NCI-H1105 (cell line): ENCODE measurements around the gene REPS2.

Experiments
- DNase-seq: peaks from one replicate; lab custom pipeline; 2025; lab: John Stamatoyannopoulos, UW

Gene REPS2

DNA sequence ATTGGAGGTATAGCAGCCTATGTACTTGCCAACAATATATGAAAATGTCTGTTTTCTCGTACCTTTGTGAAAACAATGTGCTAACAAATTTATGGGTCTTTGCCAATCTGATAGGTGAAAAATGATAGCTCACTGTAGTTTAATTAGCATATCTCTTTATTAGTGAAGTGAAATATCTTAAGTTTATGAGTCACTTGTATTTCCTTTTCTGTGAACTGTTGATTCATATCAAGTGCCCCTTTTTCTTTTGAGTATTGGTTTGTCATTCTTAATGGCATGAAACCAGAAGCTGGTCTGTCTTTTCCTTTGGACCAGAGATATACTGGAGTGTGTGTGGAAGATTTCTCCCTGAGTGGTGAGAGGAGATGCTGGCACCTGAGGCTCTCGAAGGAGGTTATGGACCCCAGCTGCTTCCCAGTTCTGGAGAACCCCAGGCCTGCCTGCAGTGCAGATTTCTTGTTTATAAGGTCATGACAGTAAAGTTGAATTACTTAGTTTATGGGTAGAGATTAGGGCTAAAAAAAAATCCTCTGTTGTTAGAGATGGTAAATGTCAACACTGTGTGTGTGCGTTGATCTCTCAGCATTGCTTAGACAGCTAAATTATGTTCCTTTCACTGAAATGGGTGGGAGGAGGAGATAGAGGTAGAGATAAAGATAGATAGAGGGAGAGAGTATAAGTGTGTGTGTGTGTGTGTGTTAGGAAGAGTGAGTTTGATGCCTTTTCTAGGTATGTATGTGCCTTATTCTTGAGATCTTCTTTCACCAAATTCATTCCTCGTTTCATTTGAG, 89.9 kb downstream of the REPS2 start:
- no peak for DNase-seq

DNA sequence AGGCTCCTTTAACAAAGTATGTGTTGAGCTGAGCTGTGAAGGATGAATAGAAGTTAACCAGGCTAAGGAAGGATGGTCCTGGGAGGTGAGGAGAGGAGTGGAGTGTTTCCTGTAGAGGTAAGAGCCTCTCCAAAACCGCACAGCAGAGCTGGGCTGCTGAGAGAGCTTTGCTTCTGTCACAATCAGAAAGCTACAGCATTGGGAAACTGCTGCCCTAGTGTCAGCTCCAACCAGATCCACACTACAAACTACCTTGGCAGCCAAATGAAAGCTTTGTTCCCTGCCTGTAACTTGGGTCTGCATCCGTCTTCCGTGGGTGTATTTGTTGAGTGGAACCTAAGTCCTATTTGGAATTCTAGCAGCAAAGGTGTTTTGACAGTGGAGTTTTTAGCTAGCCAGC, 91.8 kb downstream of the REPS2 start:
- DNase-seq: no peak

GRCh38 chrX:17038681-17039161, 92.3 kb downstream of the REPS2 start:
- DNase-seq: no peak

- DNase-seq: no peak
These were observed 93.4 kb downstream of the REPS2 start for GRCh38 chrX:17039826-17040225.

- no peak for DNase-seq
These were observed 94.3 kb downstream of the REPS2 start for GRCh38 chrX:17040711-17041110.

GRCh38 chrX:17042037-17042436, 95.6 kb downstream of the REPS2 start:
- no peak for DNase-seq

GRCh38 chrX:17046478-17047097, 100.1 kb downstream of the REPS2 start:
- DNase-seq: peak; percentile 60

DNA sequence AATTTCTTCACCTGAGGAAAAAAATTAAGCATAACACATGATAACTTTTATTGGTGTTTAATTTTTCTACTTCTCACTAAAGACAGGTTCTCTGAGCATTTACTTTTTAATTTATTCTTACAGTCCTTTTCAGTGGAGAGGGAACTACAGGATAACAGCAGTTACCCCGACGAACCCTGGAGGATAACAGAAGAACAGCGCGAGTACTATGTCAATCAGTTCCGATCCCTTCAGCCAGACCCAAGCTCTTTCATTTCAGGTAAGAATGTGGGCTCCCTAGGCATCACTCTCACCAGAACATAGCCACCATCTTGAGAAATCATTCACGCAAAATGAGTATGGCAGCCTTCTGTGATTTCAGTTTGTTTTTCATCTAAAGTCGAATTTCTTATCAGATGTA, 100.8 kb downstream of the REPS2 start:
- DNase-seq: no peak

GRCh38 chrX:17052210-17052609, 105.8 kb downstream of the REPS2 start:
- DNase-seq: no peak

DNA sequence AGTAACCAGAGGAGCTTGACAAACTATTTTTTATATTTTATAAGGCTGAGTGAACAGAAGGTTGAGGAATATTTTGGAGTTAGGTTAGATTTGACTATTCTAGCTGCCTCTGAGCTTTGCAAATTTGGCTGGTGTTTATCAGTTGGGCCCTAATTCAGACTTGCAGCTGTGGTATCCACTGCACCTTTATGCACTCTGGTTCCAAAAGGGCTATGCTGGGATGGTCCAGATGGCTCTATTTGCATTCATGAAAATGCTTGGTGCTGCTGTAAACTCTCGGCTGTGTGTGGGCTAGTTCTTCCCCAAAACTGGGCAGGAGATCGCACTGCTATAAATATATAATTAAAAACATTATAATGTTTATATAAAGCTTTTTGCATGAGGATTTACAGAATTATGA, 106.3 kb downstream of the REPS2 start:
- DNase-seq: no peak

- peak; percentile 46 for DNase-seq
These were observed 107.0 kb downstream of the REPS2 start for GRCh38 chrX:17053502-17053901.

GRCh38 chrX:17056868-17057608, 110.6 kb downstream of the REPS2 start:
- no peak for DNase-seq

- DNase-seq: no peak
These were observed 115.6 kb downstream of the REPS2 start for GRCh38 chrX:17062065-17062464.

DNA sequence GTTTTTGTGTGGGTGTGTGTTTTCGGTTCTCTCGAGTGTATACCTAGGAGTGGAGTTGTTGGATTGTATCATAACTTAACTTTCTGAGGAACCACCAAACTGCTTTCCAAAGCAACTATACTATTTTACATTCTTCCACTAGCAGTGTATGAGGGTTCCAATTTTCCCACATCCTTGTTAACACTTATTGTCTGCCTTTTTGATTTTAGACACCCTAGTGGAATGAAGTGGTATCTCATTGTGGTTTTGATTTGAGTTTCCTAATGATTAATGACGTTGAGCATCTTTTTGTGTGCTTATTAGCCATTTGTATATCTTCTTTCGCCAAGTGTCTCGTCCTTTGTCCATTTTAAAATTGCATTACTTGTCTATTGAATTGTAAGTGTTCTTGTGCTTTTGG, 118.6 kb downstream of the REPS2 start:
- DNase-seq: no peak

DNA sequence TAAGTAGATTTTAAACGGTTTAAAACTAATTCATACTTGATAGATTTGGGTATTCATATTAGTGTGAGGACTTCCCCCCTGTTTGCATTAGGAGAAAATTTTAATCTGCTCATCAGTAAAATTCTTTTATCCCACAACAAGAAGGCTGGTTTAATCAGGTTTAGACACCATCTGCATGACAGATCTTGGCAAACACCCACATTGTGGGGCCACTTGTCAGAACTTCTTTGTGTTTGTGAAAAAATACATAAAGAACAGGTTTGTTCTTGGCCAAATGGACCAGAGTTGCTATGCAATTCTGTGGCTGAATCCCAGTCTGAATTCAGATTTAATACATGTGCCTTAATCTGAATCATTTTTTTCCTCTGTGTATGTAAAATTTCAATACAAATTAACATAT, 121.1 kb downstream of the REPS2 start:
- no peak for DNase-seq

GRCh38 chrX:17072301-17072700, 125.8 kb downstream of the REPS2 start:
- no peak for DNase-seq

DNA sequence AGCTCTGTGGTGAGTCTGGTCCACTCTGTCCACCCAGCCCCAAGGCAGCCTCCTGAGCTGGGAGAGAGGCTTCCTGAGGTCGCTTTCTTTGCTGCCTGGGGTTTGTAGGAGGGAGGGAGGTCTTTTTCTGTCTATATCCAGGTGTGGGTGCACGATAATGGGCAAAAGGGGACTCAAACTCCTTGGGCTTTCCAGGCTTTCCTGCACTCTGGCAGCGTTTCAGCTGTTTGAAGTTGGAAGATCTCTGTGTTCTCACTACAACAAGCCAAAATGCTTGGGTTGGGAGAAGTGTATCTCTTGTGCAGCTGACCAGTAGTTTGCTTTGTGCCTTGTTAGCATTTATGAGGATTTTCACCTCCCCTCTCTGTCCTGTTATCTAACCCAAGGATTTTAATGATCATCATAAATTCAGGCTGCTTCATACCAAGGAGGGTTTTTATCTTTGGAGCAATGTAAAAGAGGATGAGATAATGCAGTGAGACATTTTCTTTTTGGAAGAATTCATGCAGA, 126.3 kb downstream of the REPS2 start:
- DNase-seq: no peak

- DNase-seq: no peak
These were observed 128.5 kb downstream of the REPS2 start for GRCh38 chrX:17075004-17075403.

DNA sequence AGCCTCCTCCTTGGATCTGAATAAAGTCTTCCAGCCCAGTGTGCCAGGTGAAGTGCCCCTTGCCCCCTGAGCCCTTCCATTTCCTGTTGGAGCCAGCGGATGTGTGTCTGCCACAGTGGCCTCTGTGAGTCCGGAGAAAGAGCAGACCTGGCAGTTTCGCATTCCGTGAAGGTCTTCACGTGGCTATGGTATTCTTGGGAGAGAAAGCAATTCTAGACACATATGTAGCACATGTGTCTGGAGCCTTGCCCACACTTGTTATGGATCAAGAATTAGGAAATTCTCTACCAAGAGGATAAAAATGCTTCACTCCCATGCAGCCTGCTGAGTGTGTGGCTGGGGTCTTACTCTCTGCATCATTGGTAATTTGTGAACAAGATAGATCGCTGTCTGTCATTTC, 130.9 kb downstream of the REPS2 start:
- DNase-seq: no peak

GRCh38 chrX:17078031-17078720, 131.7 kb downstream of the REPS2 start:
- DNase-seq: no peak

DNA sequence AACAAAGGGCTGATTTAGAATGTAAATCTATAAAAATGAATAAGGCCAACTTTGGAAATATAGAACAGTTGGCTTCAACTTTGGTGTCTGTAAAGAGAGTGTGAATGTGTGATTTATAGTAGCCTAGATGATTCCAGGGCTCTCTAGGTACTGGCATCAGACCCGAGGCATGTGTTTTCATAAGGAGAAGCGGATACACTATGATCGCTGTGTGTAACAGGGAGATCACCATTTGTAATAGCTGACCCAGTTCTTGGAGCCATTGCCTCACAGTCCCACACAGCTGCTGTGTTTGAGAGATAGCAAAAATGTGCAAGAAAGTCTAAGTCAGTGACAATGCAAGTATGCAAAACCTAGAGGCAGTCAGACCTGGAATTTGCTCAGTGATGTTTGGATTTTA, 135.1 kb downstream of the REPS2 start:
- no peak for DNase-seq

- DNase-seq: no peak
These were observed 135.5 kb downstream of the REPS2 start for GRCh38 chrX:17081968-17082367.
